Effector CD8-positive, alpha-beta T cell (primary cell): ENCODE results near the gene USP48.

Source experiments
- DNase-seq: peaks from one replicate; lab custom pipeline; 2025; lab: John Stamatoyannopoulos, UW

Gene USP48

GRCh38 chr1:21749109-21749508, 33.8 kb downstream of the USP48 start:
- DNase-seq: no peak

DNA sequence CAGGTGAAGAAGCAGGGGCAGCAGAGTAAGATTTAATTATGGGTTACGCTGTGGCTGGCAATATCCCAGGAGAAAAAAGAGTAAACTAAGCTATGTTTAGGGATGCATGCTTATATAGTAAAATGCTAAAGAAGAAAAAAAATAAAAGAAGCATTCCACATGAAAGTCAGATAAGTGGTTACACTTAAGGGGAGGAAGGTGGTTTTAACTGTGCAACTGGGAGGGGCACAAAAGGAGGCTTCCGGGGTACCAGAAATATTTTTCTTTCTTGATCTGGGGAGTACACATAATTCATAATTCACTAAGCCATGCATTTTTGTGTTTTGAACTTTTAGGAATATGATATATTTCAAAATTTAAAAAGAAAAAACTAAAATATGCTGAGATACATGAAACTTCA, 39.5 kb downstream of the USP48 start:
- DNase-seq: no peak

DNA sequence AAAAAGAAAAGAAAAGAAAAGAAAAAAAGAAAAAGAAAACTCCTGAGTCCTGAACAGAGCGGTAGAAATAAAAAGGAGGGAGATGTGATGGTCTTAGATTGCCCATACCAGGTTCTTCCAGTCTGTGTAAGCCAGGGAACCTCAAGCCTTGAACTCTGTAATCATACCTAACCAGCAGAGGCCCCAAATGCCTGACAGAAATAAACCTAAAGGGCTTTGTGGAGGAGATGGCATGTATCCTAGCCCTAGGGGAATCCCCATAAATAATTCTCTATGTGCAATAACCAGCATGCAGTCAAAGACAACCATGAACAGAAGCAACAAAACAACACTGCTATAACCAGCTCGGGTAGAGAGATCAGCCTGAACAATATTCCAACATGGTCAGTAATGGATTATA, 40.4 kb downstream of the USP48 start:
- no peak for DNase-seq

GRCh38 chr1:21741206-21741605, 41.7 kb downstream of the USP48 start:
- no peak for DNase-seq

DNA sequence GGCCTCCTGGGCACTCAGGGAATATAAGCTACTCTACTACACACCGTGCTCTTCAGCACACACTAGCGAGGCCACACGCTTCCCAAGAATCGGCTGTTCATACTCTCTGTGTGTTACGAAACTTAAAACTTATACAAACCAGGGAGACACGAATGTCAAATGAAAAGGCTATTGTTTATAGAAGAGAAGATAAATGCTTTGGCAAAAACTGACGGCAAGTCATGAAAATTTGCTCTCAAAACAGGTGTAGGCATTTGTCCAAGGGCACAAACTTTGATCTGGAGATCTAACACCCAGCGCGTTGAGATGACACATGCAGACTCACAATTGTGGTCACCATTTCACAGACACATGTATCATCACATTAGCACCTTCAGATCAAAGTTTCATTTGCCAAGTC, 46.1 kb downstream of the USP48 start:
- DNase-seq: no peak

DNA sequence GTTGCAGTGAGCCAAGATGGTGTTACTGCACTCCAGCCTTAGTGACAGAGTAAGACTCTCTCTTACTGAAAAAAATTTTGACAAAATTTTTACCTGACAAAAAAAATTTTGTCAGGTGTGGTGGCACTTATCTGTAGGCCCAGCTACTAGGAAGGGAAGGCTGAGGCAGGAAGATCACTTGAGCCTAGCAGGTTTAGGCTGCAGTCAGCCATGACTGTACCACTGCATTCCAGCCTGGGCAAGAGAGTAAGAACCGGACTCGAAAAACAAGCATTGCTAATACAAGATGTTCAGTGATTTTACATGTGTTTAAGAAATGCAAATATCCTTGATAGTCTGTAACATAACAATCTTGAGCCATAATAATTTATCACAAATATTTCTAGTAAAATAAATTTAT, 46.9 kb downstream of the USP48 start:
- DNase-seq: no peak

DNA sequence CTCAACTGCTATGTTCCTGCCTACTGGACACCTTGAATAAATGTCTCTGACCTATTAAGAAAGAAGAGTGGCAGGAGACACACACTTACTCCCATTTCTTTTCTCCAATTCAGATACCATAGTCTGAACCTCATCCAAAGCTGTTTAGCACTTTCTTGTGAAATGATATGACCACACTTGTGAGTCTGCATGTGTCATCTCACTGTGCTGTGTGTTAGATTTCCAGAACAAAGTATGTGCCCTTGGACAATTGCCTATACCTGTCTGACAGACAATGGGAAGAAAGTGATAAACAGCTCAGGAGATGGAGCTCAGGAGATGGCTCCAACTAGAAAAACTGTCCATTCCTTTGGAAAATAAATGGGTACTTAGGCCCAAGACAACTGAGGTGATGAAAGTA, 48.4 kb downstream of the USP48 start:
- no peak for DNase-seq

- no peak for DNase-seq
These were observed 50.3 kb downstream of the USP48 start for GRCh38 chr1:21732664-21733063.

- DNase-seq: no peak
These were observed 57.1 kb downstream of the USP48 start for GRCh38 chr1:21725748-21726392.

- no peak for DNase-seq
These were observed 58.4 kb downstream of the USP48 start for GRCh38 chr1:21724570-21724969.

DNA sequence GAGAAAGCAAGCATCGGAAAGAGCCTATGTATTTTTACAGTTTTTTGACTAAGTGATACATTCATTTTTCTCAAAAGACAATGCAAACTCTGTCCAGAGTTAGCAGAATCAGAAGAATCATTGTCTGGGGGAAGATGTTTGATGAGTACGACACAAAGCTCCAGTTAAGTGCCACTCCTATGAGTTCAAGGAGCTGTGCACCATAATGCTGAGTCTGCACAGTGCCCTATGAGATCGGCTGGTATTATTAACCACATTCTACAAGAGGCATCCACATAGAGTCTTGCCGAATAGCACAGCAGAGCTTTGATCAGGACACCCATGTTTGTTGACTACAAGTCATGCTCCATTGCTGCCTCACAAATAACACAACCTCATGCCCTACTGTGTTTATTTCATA, 58.9 kb downstream of the USP48 start:
- DNase-seq: no peak

GRCh38 chr1:21721295-21721985, 61.5 kb downstream of the USP48 start:
- DNase-seq: no peak

DNA sequence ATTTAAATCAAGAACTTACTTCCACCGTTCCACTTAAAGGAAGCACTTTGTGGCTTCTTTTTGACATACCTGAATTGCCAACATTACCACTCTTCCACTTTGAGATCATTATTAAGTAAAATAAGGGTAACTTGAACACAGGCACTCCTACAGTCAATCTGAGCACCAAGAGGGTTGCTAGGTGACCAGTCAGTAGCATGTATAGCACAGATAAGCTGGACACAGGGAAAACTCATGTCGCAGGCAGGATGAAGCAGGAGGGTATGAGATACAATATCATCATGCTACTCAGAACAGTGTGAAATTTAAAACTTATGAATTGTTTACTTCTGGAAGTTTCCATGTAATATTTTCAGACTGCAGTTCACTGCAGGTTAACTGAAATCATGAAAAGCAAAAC, 66.8 kb downstream of the USP48 start:
- no peak for DNase-seq

DNA sequence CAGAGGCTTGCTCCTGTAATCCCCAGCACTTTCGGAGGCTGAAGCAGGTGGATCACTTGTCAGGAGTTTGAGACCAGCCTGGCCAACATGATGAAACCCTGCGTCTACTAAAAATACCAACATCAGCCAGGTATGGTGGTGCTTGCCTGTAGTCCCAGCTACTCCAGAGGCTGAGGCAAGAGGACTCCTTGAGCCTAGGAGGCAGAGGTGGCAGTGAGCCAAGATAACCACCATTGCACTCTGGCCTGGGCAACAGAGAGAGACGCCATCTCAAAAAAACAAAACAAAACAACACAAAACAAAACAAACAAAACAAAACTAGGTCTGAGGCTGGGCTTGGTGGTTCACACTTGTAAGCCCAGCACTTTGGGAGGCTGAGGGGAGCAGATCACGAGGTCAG, 75.1 kb downstream of the USP48 start:
- DNase-seq: no peak

- no peak for DNase-seq
These were observed 75.7 kb downstream of the USP48 start for GRCh38 chr1:21707086-21707840.

DNA sequence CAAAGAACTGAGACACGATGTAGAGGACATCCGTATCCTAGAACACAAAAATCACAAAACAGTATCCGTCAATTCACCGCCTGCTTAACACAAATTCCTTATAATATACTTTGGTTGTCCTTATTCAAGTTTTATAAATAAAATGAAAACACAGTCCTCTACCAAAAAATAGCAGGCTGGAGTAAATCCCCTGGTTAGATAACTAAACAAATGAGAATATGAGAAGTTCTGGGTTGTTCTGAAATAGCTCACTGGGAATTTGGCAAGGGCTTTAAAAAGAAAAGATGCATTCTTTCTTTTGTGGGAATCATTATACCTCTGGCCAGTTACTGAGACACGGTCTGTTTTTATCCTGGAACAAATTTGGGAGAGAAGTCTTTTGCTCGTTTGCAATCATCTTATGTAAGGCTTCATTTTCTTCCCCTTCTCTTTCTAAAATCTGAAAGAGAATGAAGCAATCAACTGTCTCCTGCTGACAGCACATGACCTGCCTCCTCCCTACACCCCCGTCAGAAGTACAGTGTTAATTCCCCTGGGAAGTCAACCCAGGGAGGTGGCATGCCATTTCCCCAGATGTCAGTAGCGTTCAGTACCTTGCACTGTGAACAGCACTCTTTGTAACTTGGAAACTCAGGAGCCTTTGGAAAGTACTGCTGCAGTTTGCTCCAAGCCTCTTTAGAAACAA, 76.7 kb downstream of the USP48 start:
- DNase-seq: no peak

GRCh38 chr1:21705303-21705980, 77.5 kb downstream of the USP48 start:
- no peak for DNase-seq

- no peak for DNase-seq
These were observed 78.8 kb downstream of the USP48 start for GRCh38 chr1:21704145-21704544.

- DNase-seq: no peak
These were observed 79.5 kb downstream of the USP48 start for GRCh38 chr1:21703318-21703963.

- DNase-seq: no peak
These were observed 80.2 kb downstream of the USP48 start for GRCh38 chr1:21702780-21703179.

GRCh38 chr1:21701401-21701800, 81.5 kb downstream of the USP48 start:
- no peak for DNase-seq

- no peak for DNase-seq
These were observed 82.9 kb downstream of the USP48 start for GRCh38 chr1:21700094-21700493.
